GM18511 (cell line): ENCODE results near the gene CPSF3.

Experiments
- ATAC-seq: cut with Tn5 transposase; IDR thresholded peaks from one replicate; pipeline ENCODE4 v1.9.1; 2021; ENCODE audit warnings: mild to moderate bottlenecking, moderate library complexity; ENCODE audit not compliant: unreplicated experiment

Gene CPSF3

GRCh38 chr2:9423100-9423921 lies at the start of gene CPSF3, which contains the start of gene ITGB1BP1:
TSS of gene CPSF3 (plus strand) at chr2:9423654. CDS start at chr2:9423774, 120 bp downstream.
TSS of gene ITGB1BP1 (minus strand) at chr2:9423528. CDS start at chr2:9418697, 4,831 bp downstream.
- ATAC-seq: peak; percentile 87

GRCh38 chr2:9374071-9374730 lies 49.3 kb upstream of the CPSF3 start:
- no peak for ATAC-seq

- no peak for ATAC-seq
Observed at GRCh38 chr2:9375857-9376428, 47.5 kb upstream of the CPSF3 start.

GRCh38 chr2:9377461-9378097 lies 45.9 kb upstream of the CPSF3 start:
- no peak for ATAC-seq

DNA sequence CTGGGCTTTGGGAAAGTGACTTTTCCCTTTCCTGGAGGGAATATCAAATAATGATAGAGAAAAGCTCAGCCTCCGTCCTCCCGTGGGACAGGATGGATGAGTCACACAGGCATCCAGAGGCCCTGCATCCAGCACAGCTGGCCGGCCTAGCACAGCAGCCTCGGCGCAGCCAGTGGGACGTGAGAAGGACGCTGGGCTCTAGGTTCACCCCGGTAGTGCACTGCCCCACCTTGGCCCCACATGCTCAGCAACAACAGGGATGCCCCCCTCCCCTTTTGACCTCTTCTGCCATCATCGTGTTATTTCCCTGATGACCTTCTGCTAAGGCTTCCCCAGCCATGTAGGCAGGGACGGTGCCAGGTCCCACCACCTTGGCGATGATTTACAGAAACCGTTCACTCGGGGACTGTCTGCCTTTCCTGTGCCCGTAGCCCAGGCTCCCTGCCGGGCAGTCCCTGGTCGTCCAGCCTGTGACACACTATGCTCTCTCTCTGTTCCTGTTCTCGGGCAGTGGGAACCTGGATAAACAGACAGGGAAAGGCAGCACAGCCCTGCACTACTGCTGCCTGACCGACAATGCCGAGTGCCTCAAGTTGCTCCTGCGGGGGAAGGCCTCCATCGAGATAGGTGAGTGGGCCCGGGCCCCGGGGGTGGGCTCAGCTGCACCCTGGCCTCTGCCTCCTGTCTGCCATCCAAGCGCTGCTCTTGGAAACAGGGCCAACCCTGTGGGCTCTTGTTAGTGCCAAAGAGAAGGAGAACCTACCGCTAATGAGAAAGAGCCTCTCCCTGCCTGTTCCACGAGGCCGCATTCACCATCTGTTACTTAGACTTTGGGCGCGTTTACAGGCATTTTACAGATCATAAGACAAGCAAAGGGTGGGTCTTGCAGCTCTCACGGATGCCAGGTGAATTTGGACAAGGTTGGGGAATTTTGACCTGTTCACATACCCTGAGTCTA lies 44.7 kb upstream of the CPSF3 start:
- ATAC-seq: no peak

DNA sequence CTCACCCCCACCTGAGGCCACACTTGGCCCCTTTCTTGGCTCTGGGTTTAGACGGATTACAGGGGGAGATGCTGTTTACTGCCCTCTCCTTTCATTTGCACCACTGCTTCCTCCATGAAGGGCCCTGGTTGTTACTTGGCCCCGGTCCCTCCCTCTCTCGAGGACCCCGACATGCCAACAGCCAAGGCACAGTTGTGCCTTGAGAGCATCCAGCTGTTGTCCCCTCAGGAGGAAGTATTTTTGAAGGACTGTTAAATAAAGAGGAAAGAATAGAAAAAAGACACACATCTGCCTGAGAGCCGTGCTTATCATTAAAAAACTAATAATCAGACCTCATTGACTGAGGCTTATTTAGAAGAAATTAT lies 44.1 kb upstream of the CPSF3 start:
- no peak for ATAC-seq

DNA sequence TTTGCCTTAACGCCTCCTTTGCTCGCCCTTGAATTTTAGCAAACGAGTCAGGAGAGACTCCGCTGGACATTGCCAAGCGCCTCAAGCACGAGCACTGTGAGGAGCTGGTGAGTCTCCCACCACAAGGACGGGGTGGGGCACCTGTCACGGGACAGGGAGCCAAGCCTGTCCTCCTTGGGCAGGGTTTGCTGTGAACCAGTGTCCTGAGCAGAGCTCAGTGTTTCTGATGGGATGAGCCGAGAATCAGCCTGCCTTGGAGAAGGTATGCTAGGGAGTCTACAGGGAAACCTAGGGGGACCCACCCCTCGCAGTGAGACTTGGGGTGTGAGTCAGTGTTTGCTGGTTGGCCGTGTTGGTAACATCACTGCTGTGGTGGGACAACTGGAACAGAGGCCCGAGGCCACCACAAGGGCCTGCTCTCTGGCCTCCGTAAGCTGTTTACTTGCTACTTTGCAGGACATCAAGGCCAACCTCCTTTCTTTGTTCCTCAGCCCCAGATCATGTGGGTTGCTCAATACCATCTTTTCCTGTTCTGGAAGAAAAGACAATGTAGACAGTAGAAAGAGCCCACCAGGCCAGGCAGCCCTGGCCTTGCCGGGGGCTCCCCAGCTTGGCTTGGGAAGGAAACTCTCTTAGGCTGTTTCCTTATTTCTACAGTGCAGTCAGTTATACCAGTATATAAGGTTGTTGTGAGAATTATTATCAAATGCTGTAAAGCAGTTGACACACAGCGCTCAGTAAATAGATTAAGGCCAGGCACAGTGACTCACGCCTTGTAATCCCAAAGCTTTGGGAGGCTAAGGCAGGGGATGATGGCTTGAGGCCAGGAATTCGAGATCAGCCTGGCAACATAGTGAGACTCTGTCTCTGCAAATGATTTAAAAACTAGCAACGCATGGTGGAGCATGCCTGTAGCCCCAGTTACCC lies 42.5 kb upstream of the CPSF3 start:
- ATAC-seq: no peak

DNA sequence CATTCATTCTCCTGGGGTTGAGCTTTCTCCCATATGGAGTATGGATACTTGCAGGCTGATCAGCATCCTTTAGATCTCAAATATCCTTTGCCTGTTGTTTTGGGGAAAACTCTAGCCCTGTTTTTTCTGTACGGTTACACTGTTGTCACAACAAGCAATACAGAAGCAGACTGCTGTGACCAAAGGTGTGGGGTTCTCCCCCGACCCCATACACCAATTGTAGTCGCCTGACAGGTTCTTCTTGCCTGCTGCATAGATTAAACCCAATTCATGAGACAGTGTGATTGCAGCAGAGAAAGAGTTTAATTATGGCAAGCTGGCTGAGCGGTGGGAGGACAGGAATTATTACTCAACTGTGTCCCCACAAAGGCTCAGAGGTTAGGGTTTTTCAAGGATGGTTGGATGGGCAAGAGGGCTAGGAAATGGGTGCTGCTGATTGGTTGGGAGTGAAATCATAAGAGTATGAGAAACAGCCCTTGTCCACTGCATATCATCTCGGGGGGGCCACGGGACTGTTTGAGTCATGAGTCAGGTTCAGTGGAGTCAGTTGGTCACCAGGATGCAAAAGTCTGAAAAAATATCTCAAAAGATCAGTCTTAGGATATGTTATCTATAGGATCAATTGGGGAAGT lies 40.7 kb upstream of the CPSF3 start:
- no peak for ATAC-seq

GRCh38 chr2:9384521-9384920 lies 38.9 kb upstream of the CPSF3 start:
- ATAC-seq: no peak

DNA sequence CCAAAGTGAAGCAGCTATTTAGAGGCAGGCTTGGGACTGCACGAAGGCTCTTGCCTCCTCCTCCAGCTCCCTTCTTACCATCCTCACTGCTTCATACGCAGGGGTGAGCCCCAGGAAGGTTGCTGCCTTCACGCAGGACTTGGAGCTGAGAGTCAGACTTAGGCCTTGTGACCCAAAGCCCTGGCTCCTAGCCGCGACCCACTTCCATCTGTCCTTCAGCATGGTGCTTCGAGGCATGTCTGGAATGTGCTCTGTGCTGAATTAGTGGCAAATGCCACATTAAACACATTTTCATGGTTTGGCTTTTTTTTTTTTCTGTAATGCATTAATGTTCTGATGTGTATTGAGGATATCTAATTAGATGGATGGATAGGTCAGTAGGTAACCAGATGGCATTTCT lies 37.6 kb upstream of the CPSF3 start:
- no peak for ATAC-seq

GRCh38 chr2:9388199-9388681 lies 35.2 kb upstream of the CPSF3 start:
- ATAC-seq: no peak

DNA sequence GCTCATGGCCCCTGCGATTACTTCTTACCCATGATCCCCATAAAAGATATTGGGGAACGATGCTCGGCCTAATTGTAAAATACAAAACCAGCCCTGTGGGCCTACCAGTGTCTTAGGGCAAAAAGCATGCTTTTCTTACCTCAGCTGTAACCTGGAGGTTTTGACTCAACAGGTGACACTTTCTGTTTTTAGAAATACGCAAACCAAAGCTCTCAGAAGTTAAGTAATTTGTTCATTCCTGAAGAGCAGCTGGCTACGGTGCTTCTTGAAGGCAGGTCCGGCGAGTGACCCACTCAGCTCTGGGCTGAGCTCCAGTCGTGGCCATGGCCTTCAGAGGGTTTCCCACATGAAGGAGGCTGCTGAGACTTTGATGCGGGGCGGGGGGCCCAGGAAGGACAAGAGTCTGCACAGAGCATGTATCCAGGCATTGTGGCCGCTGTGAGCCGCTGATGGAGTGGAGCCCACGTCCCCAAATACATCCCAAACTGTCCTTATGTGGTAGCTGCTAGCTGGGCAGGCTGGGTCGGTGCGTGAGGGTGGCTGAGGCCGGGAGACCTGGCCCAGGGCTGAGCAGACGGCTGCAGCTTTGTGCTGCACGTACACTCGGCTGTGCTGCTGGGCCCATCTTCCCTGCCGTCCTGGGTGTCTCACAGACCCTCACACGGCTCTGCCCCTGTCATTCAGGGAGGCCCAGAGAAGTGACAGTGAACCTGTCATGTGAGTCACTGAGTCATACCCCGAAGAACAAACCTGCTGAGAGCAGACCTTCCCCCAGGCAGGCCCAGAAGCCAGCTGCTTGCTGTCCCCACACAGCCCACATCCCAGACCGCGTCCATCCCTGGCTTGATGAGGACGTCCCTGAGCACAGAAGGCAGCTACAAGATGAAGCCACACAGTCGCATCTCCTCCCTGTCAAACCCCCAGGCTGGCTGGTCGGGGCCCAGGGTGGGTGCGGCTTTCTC lies 34.2 kb upstream of the CPSF3 start:
- ATAC-seq: no peak

GRCh38 chr2:9390151-9390850 lies 33.2 kb upstream of the CPSF3 start:
- ATAC-seq: no peak

- ATAC-seq: no peak
Observed at GRCh38 chr2:9390991-9391390, 32.5 kb upstream of the CPSF3 start.

- no peak for ATAC-seq
Observed at GRCh38 chr2:9391961-9392720, 31.3 kb upstream of the CPSF3 start.
